GM12874 (cell line): ENCODE measurements around the gene GSDMA.
A peak's percentile ranks its signal among the peaks of the same experiment; 100 is the strongest.

Experiments
- CTCF ChIP-seq: IDR thresholded peaks from 2 replicates; pipeline ENCODE4 v1.5.1; 2011; ENCODE audit warnings: low read depth, mild to moderate bottlenecking, control low read depth, low read length, moderate library complexity; ENCODE audit not compliant: insufficient read depth

GSDMA gene

DNA sequence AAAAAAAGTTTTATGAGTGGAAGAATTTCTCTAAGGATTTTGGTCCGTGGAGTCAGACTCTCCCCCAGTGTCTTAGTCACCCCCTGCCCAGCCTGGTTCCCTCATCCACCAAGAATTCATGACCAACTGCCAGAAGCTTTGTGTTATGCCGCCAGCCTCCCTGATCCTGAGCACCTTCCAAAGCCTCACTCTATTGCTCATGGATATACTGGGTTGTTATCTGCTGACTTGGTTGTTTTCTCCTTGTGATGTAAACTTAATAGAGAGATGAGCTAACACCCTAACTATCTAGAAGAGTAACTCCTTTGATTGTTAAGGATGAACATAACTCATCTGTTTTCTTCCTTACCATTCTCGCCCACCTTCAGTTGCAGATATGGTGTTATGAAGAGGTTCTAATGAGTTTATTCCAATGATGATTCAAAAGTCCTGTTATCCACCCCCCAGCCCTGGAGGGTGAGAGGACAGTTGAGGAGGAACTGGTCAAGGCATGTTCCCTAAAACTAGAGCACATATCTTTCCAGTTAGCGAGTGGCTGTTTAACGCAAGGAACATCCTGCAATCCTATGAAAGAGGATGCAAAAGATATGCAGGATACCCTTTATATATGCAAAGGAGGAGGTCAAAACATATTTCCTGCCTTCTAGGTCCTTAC is 16.3 kb downstream of the GSDMA start:
- no peak for TF ChIP-seq CTCF

DNA sequence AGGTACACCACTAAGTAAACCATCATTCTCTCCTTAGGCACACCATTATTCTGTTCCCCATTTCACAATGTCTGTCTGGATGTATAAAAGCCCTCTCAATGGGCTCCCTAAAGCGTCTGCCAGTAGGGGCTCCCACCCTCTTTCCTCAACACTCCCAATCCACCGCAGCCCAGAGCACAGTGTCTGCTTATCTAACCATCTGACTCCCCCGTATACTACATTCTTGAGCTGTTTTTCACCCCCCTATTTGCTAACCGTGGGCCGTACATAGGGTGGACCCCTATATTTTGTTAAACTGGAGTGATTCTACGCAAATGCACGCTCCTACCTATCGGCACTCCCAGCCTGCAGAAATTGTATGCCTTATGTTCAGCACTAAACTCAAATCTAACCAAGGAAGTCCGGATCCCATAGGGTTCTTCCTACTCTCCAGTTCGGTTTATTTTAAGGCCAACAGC is 17.1 kb downstream of the GSDMA start:
- 0 out of 2 replicates have a peak, but pooled peaks have one; percentile 15 for TF ChIP-seq CTCF

DNA sequence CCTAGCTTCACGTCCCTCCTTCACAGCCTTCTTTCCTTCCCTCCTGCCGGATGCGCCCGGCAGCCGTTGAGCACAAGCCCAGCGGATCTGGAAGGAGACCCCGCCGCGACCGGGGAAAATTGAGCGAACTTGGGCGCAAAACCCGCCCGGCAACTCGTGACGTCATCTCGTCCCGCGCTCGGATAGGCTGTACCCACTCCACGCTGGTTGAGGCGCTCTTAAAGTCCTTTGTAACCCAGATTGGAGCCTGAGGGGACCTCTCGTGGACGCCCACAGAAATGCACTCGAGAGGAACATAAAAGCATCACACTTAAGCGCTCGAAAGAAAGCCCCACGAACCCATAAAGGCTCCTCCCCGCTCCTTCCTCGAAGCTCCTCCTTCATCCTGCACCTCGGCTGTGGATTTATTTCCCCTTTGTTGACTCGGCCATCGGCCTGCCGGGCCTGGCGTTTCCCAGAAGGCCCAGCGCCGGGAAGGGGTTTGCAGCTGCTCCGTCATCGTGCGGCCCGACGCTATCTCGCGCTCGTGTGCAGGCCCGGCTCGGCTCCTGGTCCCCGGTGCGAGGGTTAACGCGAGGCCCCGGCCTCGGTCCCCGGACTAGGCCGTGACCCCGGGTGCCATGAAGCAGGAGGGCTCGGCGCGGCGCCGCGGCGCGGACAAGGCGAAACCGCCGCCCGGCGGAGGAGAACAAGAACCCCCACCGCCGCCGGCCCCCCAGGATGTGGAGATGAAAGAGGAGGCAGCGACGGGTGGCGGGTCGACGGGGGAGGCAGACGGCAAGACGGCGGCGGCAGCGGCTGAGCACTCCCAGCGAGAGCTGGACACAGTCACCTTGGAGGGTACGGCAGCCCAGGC is 17.8 kb downstream of the GSDMA start, which contains the start of gene PSMD3:
Gene PSMD3, plus strand, starts transcription at position 457 of the 856 bp plus-strand sequence. Its CDS starts 164 bp downstream, at position 621.
- peak; percentile 71 for TF ChIP-seq CTCF

GRCh38 chr17:39981207-39981741 is 18.5 kb downstream of the GSDMA start:
- no peak for TF ChIP-seq CTCF

DNA sequence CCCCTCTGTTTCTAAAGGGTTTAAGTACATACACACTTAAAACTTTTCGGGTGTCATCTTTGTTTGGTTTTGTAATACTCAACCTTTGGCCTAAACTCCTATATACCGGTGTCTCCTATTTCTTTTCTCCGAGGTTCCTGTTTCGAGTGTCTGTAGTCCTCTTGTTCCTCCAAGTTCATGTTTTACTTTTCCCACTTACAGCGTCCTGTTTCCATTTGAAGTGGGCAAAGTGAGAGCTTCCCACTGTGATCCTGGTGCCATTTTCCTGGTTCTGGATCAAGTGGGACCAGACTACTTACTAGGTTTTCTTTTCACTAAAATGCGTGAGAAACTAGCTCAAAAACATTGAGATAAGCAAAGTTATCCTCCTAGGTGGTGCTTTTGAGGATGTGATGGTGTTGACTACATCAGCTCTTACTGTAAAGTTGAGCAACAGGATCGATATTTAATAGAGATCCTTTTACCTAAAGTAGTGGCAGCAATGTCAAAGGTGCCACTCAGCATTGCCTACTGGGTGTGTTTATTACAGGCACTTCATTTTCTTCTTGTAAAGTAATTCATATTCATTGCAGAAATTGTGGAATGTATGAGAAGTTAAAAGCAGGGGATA is 19.1 kb downstream of the GSDMA start:
- TF ChIP-seq CTCF = no peak

DNA sequence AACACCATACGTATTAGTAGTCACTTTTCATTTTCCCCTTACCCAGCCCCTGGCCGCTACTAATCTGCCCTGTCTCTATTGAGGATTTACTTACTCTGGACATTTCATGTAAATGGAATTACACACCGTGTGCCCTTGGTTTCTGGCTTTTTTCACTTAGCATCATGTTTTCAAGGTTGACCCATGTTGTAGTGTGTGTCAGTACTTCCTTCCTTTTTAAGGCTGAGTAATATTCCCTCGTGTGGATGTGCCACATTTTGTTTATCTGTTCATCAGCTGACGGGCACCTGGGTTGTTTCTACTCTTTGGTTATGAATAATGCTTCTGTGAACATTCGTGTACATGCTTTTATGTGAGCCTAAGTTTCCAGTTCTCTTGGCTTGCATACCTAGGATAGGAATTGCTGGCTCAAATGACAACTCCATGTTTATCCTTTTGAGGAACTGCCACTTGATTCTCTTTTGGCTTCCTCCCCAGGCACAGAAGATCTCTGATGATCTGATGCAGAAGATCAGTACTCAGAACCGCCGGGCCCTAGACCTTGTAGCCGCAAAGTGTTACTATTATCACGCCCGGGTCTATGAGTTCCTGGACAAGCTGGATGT is 25.5 kb downstream of the GSDMA start:
- no peak for TF ChIP-seq CTCF
